Stimulated activated naive CD4-positive, alpha-beta T cell treated with Interleukin-2 at 50 U/mL for 16 hours (primary cell): Measurements from ENCODE around the gene SH3BP4.

ENCODE experiments used
- DNase-seq: peaks from one replicate; lab custom pipeline; 2025; lab: John Stamatoyannopoulos, UW

SH3BP4 gene

GRCh38 chr2:234967201-234967869 lies 15.5 kb downstream of the SH3BP4 start:
- no peak for DNase-seq

- no peak for DNase-seq
Measured at GRCh38 chr2:234967870-234968208, 16.0 kb downstream of the SH3BP4 start.

- no peak for DNase-seq
Measured at GRCh38 chr2:234968631-234969305, 17.0 kb downstream of the SH3BP4 start.

GRCh38 chr2:234969306-234970098 lies 17.7 kb downstream of the SH3BP4 start:
- no peak for DNase-seq

- DNase-seq: no peak
Measured at GRCh38 chr2:234970099-234970440, 18.3 kb downstream of the SH3BP4 start.

GRCh38 chr2:234970477-234970882 lies 18.7 kb downstream of the SH3BP4 start:
- no peak for DNase-seq

GRCh38 chr2:234971496-234971895 lies 19.7 kb downstream of the SH3BP4 start:
- DNase-seq: no peak

- DNase-seq: no peak
Measured at GRCh38 chr2:234973008-234973407, 21.2 kb downstream of the SH3BP4 start.

- DNase-seq: no peak
Measured at GRCh38 chr2:234974501-234975385, 22.9 kb downstream of the SH3BP4 start.

- DNase-seq: no peak
Measured at GRCh38 chr2:234975611-234976010, 23.8 kb downstream of the SH3BP4 start.

- DNase-seq: no peak
Measured at GRCh38 chr2:234976479-234977227, 24.8 kb downstream of the SH3BP4 start.

GRCh38 chr2:234977228-234977679 lies 25.4 kb downstream of the SH3BP4 start:
- no peak for DNase-seq

GRCh38 chr2:234978466-234979203 lies 26.8 kb downstream of the SH3BP4 start:
- no peak for DNase-seq

GRCh38 chr2:234979204-234980167 lies 27.7 kb downstream of the SH3BP4 start:
- DNase-seq: no peak

- no peak for DNase-seq
Measured at GRCh38 chr2:234980451-234981187, 28.8 kb downstream of the SH3BP4 start.

- DNase-seq: no peak
Measured at GRCh38 chr2:234981197-234982095, 29.6 kb downstream of the SH3BP4 start.

- DNase-seq: no peak
Measured at GRCh38 chr2:234982096-234982834, 30.4 kb downstream of the SH3BP4 start.
